ENCODE measurements around the gene DNAJB7.

GRCh38 chr22:40894417-40894816 is 32.5 kb upstream of the DNAJB7 start:
- TF ChIP-seq CTCF (IDR thresholded peaks at IDR 0.05) (no peak), CREB1 (CRISPR knock-in tag; IDR thresholded peaks at IDR 0.05) (no peak), ELF4 (CRISPR knock-in tag; IDR thresholded peaks at IDR 0.05; ENCODE audit: low read depth) (no peak), GRHL2 (CRISPR knock-in tag; IDR thresholded peaks at IDR 0.05; ENCODE audit: insufficient replicate concordance, severe bottlenecking) (no peak), SP1 (CRISPR knock-in tag; conservative IDR thresholded peaks at IDR 0.05) (no peak), TCF7 (CRISPR knock-in tag; IDR thresholded peaks at IDR 0.05; ENCODE audit: low read depth) (no peak), JUN (CRISPR knock-in tag; IDR thresholded peaks at IDR 0.05) (no peak), TEAD4 (CRISPR knock-in tag; IDR thresholded peaks at IDR 0.05) (no peak), HMGXB4 (CRISPR knock-in tag; IDR thresholded peaks at IDR 0.05) (no peak), ZBTB21 (CRISPR knock-in tag; IDR thresholded peaks at IDR 0.05; ENCODE audit: borderline replicate concordance) (no peak)
- TF ChIP-seq, protein P1, sequence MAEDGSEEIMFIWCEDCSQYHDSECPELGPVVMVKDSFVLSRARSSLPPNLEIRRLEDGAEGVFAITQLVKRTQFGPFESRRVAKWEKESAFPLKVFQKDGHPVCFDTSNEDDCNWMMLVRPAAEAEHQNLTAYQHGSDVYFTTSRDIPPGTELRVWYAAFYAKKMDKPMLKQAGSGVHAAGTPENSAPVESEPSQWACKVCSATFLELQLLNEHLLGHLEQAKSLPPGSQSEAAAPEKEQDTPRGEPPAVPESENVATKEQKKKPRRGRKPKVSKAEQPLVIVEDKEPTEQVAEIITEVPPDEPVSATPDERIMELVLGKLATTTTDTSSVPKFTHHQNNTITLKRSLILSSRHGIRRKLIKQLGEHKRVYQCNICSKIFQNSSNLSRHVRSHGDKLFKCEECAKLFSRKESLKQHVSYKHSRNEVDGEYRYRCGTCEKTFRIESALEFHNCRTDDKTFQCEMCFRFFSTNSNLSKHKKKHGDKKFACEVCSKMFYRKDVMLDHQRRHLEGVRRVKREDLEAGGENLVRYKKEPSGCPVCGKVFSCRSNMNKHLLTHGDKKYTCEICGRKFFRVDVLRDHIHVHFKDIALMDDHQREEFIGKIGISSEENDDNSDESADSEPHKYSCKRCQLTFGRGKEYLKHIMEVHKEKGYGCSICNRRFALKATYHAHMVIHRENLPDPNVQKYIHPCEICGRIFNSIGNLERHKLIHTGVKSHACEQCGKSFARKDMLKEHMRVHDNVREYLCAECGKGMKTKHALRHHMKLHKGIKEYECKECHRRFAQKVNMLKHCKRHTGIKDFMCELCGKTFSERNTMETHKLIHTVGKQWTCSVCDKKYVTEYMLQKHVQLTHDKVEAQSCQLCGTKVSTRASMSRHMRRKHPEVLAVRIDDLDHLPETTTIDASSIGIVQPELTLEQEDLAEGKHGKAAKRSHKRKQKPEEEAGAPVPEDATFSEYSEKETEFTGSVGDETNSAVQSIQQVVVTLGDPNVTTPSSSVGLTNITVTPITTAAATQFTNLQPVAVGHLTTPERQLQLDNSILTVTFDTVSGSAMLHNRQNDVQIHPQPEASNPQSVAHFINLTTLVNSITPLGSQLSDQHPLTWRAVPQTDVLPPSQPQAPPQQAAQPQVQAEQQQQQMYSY (CRISPR knock-in tag; IDR thresholded peaks at IDR 0.05), result no peak
- TF ChIP-seq, protein P2, sequence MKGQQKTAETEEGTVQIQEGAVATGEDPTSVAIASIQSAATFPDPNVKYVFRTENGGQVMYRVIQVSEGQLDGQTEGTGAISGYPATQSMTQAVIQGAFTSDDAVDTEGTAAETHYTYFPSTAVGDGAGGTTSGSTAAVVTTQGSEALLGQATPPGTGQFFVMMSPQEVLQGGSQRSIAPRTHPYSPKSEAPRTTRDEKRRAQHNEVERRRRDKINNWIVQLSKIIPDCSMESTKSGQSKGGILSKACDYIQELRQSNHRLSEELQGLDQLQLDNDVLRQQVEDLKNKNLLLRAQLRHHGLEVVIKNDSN (CRISPR knock-in tag; IDR thresholded peaks at IDR 0.05), result no peak
